Stimulated activated CD4-positive, alpha-beta T cell treated with anti-CD3 and anti-CD28 coated beads, Interleukin-4, amount 100 ng/mL, for 4 hours (primary cell): Measurements from ENCODE around the gene AGAP9.
A peak's percentile ranks its signal among the peaks of the same experiment; 100 is the strongest.
"Not testable (repeated sequence)": the region's sequence is repeated elsewhere in the genome, so short reads cannot be mapped to it uniquely, and the experiment has no call there.

Experiments
- DNase-seq, 2 experiments: peaks; one replicate each; pipeline ENCODE4 v3.0.0-alpha.2; 2020

The AGAP9 gene

DNA sequence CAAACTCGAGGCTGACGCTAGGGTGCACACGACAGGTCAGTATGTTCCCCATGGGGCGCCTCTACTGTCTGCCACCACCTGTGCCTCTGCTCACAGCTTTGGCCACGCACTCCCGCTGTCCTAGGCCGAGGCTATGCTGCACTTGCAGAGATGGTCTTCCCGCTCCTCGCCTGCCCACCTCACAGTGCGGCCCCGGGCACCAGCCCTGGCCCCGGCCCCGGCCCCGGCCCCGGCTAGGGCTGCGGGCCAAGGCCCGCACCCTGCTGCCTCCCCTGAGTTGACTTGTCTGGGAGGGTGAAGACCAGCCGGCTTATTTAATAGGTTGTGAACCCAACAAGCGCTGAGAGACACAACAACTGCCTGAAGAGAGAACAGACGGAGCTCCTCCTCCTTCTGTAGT is at the start of gene AGAP9:
Gene AGAP9, minus strand, starts transcription at position 164 of the 400 bp plus-strand sequence. Its CDS starts 112 bp downstream, at position 52.
- not testable (repeated sequence) for DNase-seq

DNA sequence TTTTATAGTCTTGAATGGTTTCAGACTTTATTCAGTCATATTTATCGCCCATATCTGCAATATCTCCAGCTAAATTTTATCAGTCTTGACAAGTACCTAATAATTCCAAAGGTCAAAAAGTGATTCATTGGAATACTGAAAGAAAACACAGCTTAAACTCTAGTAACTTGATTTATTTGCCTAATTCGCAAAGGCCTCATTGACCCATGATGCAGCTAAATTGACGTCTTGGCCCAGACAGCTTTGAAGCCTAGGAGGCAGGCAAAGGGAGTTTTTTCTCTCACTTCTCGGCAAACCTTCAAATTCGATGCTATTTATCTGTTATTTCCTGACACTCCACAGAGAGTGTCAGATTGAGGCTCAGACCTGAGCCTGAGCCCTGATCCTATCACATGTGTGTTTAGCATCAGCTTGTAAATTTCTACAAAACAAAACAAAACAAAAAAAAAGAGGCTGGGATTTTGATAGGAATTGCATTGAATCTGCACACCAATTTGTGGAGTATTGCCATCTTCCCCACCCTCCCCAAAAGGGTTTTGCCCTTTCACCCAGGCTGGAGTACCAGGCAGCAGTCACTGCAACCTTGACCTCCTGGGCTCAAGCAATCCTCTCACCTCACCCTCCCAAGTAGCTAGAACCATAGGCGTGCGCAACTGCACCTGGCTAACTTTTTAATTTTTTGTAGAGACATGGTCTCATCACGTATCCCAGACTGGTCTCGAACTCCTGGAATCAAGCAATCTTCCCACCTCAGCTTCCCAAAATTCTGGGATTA is 47.9 kb upstream of the AGAP9 start:
- not testable (repeated sequence) for DNase-seq

DNA sequence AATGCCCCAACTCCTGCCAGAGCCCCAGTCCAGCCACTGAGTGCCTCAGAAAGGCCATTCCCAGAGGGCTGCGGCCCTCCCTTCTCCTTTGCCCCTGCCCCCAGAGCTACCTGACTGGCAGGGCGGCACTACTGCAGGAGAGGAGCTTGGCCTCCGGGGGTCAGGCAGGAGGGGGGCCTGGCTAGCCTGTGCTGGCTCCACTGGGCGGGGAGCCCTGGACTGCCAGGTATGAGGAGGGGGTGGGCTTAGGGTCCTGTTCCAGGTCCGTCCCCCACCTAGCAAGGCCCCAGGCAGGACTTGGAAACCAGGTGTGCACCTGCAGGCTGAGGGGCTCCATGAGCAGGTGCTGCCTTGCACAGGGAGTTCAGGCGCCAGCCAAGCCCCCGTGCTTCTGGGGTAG is 43.3 kb upstream of the AGAP9 start:
- not testable (repeated sequence) for DNase-seq

DNA sequence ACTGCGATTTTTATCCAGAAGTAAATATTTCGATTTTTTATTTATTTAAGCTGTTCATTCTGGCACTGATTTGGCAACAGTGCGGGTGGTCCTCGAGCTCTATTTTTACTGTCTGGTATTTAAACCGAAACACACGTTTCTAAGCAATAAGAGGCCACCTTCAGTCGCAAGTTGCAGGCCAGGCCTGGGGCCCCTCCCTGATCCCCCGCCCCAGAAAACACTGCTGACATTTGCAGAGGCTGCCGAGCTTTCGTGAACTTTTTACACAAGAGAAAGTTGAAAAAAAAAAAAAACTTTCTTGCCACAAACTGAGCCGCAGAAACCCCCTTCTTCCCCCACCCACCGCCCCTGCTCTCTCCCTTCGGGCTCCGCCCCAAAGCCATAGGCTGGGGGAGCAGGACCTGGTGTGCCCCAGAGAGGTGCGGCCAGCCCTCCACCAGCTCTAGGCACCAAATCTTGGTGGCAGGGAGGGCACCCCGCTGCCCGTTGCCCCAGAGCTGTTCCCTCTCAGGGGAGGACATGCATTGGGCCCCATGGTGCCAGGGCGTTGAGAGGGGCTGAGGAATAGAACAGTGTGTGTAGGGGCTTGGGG is 42.8 kb upstream of the AGAP9 start:
- DNase-seq = not testable (repeated sequence)

DNA sequence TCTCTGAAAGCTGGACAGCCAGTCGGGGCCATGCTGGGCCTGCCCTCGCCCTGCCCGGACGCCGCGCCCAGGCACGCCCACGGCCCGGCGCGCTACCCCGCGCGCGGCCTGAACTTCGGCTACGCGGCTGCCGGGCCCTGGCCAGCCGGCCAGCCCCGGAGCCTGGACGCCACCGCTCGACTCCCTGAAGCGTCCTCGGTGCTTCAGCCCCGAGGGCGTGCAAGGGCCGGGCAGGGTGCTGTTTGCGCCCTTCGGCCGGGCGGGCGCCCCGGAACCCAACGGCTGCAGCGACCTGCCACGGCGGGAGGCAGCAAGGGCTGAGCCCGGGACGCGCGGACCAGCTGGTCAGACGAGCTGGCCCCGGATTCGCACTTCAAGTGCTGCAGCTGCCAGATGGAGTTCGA is 42.1 kb upstream of the AGAP9 start:
- not testable (repeated sequence) for DNase-seq

DNA sequence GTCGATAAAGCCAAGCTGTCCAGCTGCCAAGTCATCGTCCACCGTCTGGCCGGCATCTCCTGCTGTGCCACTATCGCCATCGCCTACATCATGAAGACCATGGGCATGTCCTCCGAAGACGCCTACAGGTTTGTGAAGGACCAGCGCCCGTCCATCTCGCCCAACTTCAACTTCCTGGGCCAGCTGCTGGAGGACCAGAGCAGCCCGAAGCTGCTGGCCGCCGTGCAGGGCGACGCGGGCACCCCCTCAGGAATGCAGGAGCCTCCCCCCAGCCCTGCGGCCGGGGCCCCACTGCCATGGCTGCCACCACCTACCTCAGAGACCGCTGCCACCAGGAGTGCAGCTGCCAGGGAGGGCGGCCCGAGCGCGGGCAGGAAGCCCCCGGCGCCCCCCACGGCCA is 41.5 kb upstream of the AGAP9 start:
- not testable (repeated sequence) for DNase-seq

DNA sequence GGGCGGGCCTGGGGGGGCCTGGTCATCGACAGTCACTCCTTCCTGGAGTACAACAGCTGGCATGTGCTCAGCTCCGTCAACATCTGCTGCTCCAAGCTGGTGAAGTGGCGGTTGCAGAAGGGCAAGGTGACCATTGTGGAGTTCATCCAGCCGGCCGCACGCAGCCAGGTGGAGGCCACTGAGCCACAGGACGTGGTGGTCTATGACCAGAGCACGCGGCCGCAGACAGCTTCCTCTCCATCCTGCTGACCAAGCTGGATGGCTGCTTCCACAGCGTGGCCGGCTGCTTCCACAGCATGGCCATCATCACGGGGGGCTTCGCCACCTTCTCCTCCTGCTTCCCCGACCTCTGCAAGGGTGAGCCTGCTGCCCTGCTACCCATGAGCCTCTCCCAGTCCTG is 40.9 kb upstream of the AGAP9 start:
- DNase-seq = not testable (repeated sequence)

DNA sequence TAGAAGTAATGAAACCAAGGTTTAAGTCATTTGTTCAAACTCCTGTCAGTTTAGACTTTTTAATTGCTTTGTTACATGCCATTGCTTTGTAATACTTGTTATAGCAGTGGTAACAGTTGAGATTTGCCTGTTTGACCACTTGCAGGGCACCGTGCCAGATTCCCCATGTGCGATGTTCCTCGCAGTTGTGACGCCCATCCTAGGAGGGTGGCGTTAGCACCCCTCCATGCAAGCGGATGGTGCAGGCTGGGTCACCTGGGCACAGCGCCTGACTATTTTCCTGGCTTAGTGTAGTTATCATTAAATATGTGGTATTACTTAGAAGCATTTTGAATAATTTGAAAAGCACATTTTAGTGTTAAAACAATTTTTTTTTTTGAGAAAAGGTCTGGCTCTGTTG is 37.0 kb upstream of the AGAP9 start:
- DNase-seq = not testable (repeated sequence)

DNA sequence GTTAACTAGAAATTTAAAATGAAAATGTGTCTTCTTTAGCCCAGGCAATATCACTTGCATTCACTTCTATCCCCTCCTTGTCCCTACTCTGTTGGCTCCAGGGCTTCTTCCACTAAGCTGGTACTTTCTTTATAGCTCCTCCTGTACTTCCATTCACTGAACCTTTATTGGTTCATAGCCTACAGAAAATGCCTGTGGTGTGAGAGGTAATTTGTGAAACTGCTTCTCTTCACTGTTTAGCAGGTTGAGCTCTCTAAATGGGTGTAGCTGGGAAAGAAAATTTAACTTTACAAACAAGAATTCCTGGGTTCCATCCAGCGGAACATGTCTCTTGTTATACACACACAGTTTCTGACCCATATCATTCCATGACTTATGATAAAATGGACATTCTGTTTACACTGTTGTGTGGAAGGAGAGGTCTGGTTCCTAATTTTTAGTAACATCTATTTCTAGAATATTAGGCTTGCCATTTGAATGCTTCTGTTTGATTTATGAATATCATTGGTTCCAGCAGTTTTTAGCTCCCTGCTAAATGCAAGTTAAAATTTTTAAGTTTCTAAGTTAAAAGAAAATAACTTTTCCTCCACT is 36.4 kb upstream of the AGAP9 start:
- DNase-seq = not testable (repeated sequence)

DNA sequence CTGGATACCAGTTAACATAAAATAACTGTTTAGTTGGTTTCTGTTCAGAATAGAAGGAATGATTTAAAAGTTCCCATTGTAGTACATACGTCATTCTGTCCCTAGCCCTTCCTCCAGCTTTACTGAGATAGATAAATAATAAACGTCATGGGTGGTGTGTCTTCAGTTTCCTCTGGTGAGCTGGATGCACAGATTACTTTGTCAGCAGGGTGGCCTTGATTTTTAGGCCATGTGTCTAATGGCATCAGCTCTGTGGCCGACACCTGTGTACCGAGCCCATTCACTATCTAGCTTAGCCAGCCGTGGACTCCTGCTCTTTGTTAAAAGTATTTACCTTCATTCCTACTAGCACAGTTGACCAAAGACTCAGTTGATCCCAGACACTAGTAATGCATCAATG is 34.7 kb upstream of the AGAP9 start:
- DNase-seq = not testable (repeated sequence)

DNA sequence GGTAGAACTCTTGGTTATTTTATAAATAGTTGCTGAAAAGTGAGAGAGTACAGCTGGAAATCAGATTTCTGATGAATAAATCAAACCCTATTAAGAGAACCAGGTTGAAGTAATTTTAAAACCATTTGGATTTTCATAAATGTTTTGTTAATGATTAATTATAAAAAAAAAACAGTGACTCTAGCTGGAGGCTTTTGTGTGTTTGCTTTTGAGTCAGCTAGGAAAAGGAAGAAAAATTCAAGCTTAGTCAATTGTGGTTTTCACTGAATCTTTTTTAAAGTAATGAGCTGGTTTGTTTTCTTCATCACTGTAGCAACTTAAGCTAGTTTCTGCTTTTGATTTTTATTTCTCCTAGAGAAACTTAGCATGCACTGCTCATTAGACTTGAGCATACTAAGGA is 34.2 kb upstream of the AGAP9 start:
- not testable (repeated sequence) for DNase-seq

DNA sequence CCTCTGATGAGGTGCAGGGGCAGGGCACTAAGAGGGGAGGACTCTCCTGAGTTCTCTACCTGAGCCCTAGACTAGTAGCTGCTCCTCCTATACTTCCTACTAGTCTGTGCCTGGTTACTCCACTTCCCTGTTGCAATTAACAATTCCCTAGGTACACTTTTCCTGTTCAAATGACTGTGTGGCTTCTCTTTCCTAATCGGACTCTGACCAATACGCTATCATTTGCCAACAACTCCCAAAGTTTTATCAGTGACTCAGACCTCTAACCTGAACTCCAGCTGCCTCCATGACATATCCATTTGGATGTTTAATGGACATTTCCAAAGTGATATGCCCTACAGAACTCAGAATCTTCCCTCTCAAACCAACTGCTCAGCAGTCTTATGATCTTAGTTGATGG is 31.9 kb upstream of the AGAP9 start:
- DNase-seq = not testable (repeated sequence)

DNA sequence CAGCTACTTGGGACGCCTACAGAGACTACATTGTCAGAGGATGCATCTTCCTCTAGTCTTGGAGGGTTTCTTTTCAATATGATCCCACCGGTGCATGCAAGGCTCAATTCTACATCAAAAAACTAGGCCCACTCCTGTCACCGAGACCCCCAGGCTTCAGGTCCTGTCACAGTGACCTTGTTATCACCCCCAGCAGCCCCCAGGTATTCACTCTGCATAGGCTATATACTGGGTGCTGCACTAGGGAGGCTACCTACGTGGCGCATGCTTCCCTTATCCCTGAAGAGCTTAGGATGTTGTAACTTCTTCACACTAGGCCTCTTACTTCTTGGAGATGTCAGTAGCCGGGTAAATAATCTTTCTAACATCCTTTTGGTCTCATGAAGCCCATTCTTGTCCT is 31.1 kb upstream of the AGAP9 start:
- DNase-seq = not testable (repeated sequence)

DNA sequence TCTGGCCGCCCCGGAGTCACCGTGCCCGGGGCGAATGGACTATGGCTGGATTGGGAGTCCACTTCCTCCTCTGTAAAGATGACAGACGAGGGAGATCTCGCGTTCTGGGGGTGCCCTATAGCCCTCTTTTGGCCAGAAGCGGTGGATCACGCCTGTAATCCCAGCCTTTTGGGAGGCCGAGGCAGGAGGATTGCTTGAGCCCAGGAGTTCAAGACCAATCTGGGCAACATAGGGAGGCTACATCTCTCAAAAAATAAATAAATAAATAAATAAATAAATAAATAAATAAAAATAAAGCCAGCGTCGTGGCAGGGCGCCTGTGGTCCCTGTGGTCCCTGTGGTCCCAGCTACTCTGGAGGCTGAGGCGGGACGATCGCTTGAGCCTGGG is 30.4 kb upstream of the AGAP9 start:
- peak in 1 of 2 experiments; percentile 1 for DNase-seq

DNA sequence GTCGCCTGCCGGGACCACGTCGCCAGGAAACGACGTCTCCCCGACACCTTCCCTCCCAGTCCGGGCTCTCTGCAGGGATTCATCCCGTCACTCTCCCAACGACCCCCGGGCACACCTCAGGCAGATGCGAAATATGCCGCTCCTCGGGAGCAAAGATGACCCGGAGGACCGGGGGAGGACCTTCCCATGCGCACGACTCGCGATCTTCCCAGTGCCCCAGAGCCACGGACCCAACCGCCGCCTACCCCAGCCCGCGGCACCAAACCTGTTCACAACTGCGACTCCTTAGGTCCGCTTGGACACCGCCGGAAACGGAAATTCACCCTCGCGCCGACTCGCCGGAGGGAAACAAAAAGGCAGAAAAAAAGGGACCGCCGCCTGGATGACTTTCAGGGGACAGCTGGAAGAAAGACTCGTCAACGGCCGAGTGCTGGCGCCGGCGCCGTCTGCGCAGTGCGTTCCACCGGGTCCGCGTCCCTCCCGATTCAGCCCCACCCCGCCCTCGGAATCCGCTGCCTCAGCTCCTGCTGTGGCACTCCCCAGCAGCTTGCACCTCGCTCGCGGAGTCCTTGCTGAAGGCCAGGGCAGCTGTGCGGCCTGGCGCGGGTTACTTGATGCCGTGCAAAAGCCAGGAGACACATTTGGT is 29.9 kb upstream of the AGAP9 start:
- peak; percentile 70 to 73 for DNase-seq

DNA sequence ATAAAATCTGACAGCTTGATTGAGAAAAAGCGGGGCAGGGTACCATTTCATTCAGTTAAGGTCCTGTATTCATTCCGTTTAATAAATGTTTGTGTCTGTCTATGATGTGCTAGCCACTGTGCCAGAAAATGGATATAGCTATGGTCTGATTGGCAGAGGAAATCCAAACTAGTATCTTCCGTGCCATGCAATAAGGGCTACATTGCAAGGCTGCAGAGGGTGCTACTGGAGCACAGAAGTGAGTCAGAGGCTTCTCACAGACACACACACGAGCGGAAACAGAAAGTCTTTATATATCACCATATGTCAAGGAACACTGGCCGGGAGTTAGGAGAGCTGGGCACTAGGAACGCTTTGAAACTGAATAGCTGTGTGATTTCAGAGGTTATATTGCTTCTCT is 29.3 kb upstream of the AGAP9 start:
- DNase-seq = peak; percentile 9 to 46

DNA sequence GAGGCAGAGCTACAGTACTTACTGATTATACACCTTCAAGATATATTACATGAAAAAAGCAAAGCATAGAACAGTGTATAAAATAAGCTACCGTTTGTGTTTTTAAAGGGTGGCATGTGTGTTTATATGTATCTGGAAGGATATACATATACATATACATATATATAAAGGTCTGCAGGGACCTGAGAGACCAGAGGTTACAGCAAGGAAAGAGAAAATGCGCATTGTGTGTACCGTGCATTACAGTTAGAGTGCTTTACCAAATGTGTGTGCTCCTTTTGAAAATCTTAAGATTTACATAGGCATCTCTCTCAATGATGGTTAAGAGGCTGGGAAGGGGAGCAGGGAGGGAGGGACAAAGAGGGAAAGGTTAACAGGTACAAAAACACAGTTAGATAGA is 23.8 kb upstream of the AGAP9 start:
- DNase-seq = not testable (repeated sequence)

DNA sequence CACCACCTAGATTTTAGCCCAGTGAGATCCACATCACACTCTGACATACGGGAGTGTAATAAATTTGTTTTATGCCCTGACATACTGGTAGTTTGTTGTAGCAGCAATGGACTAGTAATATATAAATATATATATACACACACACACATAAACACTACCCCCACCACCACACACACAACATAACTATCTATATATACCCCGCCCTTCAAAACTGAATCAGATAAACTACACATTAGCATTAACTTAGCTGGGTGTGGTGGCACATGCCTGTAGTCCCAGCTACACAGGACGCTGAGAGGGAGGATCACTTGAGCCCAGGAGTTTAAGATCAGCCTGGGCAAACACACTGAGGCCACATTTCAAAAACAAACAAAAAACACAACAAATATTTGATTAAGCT is 13.0 kb upstream of the AGAP9 start:
- DNase-seq = not testable (repeated sequence)

DNA sequence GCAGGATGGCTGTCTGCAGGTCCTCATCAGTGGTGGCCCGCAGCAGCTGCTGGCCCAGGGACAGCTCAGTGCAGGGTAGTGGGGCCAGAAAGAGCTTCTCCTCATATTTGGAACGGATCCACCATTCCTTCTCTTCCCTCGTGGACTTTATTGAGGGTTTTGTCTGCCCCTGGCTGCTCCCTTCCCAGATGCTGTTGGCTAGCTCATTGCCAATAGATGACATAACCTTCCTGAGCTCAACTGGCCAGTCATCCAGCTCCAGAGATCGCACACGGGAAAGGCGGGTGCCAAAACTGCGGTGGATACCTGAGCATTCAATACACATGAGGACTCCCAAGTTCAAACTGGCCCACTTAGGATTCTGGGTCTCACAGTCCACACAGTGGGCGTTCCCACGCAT is 21.1 kb downstream of the AGAP9 start:
- not testable (repeated sequence) for DNase-seq

DNA sequence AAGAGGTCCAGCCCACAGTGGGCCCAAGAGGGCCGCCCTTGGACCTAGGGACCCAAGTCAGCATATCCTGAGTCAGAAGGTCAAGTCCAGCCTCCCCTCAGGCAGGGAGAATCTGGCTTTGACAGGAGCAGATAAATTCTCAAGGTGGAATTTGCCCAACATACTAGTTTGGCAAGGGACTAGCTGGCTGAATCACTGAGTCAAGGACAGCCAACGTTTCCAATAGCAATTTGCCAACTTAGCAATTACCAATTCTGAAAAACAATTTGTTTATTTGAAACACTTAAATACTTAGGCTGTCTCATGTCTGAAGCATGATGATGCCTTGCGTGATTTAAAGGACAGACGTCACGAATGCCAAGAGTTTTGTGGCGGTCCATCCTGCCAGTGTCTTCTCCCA is 29.2 kb downstream of the AGAP9 start:
- DNase-seq = not testable (repeated sequence)

DNA sequence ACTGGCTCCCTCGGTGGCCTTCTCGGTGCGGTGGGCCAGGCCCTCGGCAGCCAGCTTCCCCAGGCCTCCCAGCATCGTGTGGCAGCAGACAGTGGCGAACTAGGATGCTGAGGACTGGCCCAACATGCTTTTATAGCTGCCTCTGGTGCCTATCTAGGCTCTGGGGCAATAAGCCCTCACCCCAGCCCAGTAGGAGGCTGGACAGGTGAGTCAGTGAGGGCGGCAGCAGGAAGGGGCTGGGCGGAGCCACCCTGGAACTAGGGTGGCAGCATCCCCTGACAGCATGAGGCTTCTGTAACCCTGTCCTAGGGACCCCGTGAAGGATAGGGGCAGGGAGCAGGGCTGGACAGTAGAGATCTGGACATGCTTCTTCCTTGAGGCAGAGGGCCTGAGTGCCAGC is 31.8 kb downstream of the AGAP9 start, which contains the start of gene FAM25G:
Gene FAM25G, minus strand, starts transcription at position 101 of the 400 bp plus-strand sequence. Its CDS starts 26 bp downstream, at position 75.
- DNase-seq = not testable (repeated sequence)

DNA sequence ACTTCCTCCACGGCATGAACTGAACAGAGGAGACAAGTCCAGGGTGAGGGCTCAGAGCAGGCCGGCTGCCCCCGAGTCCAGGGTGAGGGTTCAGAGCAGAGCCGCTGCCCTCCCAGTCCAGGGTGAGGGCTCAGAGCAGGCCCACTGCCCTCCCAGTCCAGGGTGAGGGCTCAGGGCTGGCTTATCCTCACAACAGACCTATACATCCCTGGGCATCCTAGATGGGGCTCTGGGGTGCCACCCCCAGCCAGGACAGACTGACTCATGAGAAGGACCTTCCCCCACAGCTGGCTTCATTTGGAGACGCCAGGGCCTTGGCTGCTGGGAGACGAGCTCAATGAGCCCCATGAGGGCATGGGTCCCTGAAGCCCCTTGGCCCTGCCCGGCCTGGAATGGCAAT is 33.8 kb downstream of the AGAP9 start:
- not testable (repeated sequence) for DNase-seq

DNA sequence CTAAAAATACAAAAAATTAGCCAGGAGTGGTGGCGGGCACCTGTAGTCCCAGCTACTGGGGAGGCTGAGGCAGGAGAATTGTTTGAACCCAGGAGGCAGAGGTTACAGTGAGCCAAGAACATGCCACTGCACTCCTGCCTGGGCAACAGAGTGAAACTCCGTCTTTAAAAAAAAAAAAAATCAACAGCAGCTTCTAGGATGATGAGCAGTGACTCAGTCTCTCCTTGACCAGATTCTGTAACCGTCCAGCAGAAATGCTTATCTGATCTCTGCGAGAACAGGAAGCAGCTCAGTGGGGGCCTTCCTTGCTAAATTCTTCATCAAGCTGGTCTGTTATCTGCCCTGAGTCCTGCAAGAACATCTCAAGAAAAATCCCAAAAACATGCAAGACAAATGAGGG is 37.5 kb downstream of the AGAP9 start:
- DNase-seq = not testable (repeated sequence)
